OCI-LY7 (cell line): ENCODE data around the gene PGRMC2. TPM values are rescaled to one million over a fixed set of nuclear protein-coding genes. Genes with fewer than 3 reads are reported as not detected.

Experiments
- BruUV-seq: library from RNA; stranded (reverse); fragments of 400-500 nt; replicated peaks from 2 replicates; lab custom pipeline; 2021; lab: Mats Ljungman, UMichigan
- CTCF ChIA-PET: fragments of 300-600 bp; sonication (Branson Sonifier 250); formaldehyde crosslinking; loops from one replicate; lab custom pipeline; 2022; ENCODE audit warnings: antibody characterized with exemption; ENCODE audit not compliant: unreplicated experiment; lab: Charles Lee
- POLR2A ChIA-PET: fragments of 300-600 bp; sonication (Branson Sonifier 250); formaldehyde crosslinking; loops from one replicate; lab custom pipeline; 2022; ENCODE audit warnings: antibody characterized with exemption; lab: Charles Lee
- DNase-seq: peaks from one replicate; pipeline ENCODE4 v3.0.0-alpha.2; 2015; ENCODE audit warnings: low spot score
- H2AFZ ChIP-seq: fragments of 200-600 bp; sonication (generic), shearing (Covaris generic); 2 replicates; pipeline ENCODE4 v1.6.1; 2014; ENCODE audit warnings: mild to moderate bottlenecking, antibody characterized with exemption, low read length, moderate library complexity
- H3K27ac ChIP-seq: fragments of 200-600 bp; sonication (generic); 2 replicates; pipeline ENCODE4 v1.5.1; 2014; ENCODE audit warnings: mixed run types, low read depth, mild to moderate bottlenecking, moderate library complexity, low read length, inconsistent platforms; ENCODE audit not compliant: poor library complexity, severe bottlenecking
- H3K36me3 ChIP-seq: fragments of 200-600 bp; sonication (generic); 2 replicates; pipeline ENCODE4 v1.6.1; 2014; ENCODE audit warnings: mild to moderate bottlenecking, antibody characterized with exemption, low read length, moderate library complexity, mixed read lengths; ENCODE audit not compliant: insufficient read depth
- H3K4me1 ChIP-seq: fragments of 200-600 bp; sonication (generic); 2 replicates; pipeline ENCODE4 v1.5.1; 2014; ENCODE audit warnings: mild to moderate bottlenecking, low read length; ENCODE audit not compliant: insufficient read depth, poor library complexity, severe bottlenecking
- H3K4me2 ChIP-seq: fragments of 200-600 bp; sonication (generic); 2 replicates; pipeline ENCODE4 v1.6.1; 2014; ENCODE audit warnings: mild to moderate bottlenecking, low read length
- H3K4me3 ChIP-seq: fragments of 200-600 bp; sonication (generic); 2 replicates; pipeline ENCODE4 v1.5.1; 2014; ENCODE audit warnings: mild to moderate bottlenecking, low read depth, low read length; ENCODE audit not compliant: poor library complexity, severe bottlenecking
- H3K79me2 ChIP-seq: fragments of 200-600 bp; sonication (generic); 2 replicates; pipeline ENCODE4 v1.6.1; 2016; ENCODE audit warnings: low read depth, mild to moderate bottlenecking, low read length, moderate library complexity, mixed read lengths; ENCODE audit not compliant: insufficient read depth
- H3K9me2 ChIP-seq: fragments of 200-600 bp; sonication (generic); 2 replicates; pipeline ENCODE4 v1.6.1; 2016; ENCODE audit warnings: mild to moderate bottlenecking, low read length, mixed read lengths; ENCODE audit not compliant: insufficient read depth
- H3K9me3 ChIP-seq: fragments of 200-600 bp; sonication (generic); 2 replicates; pipeline ENCODE4 v1.6.1; 2014; ENCODE audit warnings: mild to moderate bottlenecking, mixed run types, low read length, mixed read lengths
- H4K20me1 ChIP-seq: fragments of 200-600 bp; sonication (generic); 2 replicates; pipeline ENCODE4 v1.6.1; 2014; ENCODE audit warnings: mild to moderate bottlenecking, antibody characterized with exemption, low read length, moderate library complexity, mixed read lengths; ENCODE audit not compliant: insufficient read depth
- EZH2phosphoT487 ChIP-seq: fragments of 200-600 bp; sonication (generic); IDR thresholded peaks from 2 replicates; pipeline ENCODE4 v1.6.1; 2018; ENCODE audit warnings: low read depth, borderline replicate concordance, mild to moderate bottlenecking, mixed run types, antibody characterized with exemption, low read length, moderate library complexity, mixed read lengths
- intact Hi-C: fragments of 100-400 bp; cut with micrococcal nuclease; formaldehyde crosslinking; loops from one replicate; pipeline ENCODE4 v1.10.0; 2022; ENCODE audit not compliant: unreplicated experiment
- total RNA-seq, 2 experiments: library from RNA; depleted of rRNA in 1 of 2; stranded (reverse); fragments of >200 nt in 1 of 2; shearing (Covaris generic) in 1 of 2; gene quantifications; 2 replicates each; pipeline ENCODE4 v1.2.3, GENCODE V29; 2014 to 2022
- TF ChIP-seq, protein P1 (sequence below): fragments of 200-600 bp; sonication (generic); conservative IDR thresholded peaks from 2 replicates; pipeline ENCODE4 v1.5.1; 2014; ENCODE audit warnings: mild to moderate bottlenecking, antibody characterized with exemption, low read length, moderate library complexity, mixed read lengths

Gene PGRMC2
- total RNA-seq, 2 experiments from 2014 or later, result 10.5 to 45.3 TPM

DNA sequence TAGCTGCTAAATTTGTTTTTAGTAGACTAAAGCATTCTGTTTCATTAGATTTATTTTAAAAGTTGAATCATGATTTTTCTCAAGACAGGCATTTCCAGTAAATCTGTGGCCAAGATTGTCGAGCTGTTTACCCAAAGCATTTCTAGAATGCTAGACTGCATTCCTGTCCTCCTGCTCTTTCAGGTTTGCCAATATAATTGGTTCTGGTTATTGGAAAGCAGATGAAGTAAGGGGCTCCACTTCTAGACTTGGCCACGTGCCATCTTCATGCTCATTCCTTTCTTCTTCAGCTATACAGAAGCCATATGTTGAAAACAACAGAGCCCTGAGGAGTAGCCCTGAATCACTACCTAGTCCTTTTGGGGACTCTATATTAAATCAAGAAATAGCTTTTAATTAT is 62.5 kb downstream of the PGRMC2 start:
- H3K4me3 ChIP-seq, result no peak overlapping the region
- H3K9me3 ChIP-seq, result no peaks in the 10 kb centered on the region
- H3K36me3 ChIP-seq, result no peaks in the 10 kb centered on the region
- H3K27ac ChIP-seq, result no peak overlapping the region
- DNase-seq, result no peak
- H3K4me2 ChIP-seq, result no peak overlapping the region
- TF ChIP-seq, protein P1, sequence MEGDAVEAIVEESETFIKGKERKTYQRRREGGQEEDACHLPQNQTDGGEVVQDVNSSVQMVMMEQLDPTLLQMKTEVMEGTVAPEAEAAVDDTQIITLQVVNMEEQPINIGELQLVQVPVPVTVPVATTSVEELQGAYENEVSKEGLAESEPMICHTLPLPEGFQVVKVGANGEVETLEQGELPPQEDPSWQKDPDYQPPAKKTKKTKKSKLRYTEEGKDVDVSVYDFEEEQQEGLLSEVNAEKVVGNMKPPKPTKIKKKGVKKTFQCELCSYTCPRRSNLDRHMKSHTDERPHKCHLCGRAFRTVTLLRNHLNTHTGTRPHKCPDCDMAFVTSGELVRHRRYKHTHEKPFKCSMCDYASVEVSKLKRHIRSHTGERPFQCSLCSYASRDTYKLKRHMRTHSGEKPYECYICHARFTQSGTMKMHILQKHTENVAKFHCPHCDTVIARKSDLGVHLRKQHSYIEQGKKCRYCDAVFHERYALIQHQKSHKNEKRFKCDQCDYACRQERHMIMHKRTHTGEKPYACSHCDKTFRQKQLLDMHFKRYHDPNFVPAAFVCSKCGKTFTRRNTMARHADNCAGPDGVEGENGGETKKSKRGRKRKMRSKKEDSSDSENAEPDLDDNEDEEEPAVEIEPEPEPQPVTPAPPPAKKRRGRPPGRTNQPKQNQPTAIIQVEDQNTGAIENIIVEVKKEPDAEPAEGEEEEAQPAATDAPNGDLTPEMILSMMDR, result no peak
- TF ChIP-seq EZH2phosphoT487, result no peak
- no peak overlapping the region for H2AFZ ChIP-seq
- no peaks in the 10 kb centered on the region for H3K9me2 ChIP-seq
- BruUV-seq, result no TSS peak
- intact Hi-C loops, result no loop called here
- H4K20me1 ChIP-seq, result no peaks in the 10 kb centered on the region
- no peaks in the 10 kb centered on the region for H3K4me1 ChIP-seq
- no peaks in the 10 kb centered on the region for H3K79me2 ChIP-seq
- POLR2A ChIA-PET, result interaction anchor here (0.6 to 1.4 kb wide), 2 partner anchors 8 to 49 kb away, joined by 3 read pairs; no protein-coding TSS in a partner anchor
- CTCF ChIA-PET, result no interaction called here

DNA sequence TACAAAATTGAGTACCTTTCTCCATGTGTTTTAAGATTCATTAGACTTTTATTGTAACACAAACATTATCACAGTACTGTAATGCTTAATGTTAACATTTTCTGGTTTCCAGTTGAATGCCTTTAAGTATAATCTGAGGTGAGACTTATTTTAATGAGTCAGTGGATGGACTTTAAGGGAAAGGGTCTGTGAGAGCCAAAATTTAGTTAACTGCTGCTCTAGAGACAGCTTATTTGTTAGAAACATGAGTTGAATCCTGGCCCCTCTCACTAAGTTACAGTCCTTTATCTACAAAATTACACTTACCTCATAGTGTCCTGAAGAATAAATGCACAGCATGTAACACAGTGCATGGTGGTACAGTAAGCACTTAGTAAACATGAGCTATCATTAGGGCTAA is 66.0 kb downstream of the PGRMC2 start:
- no peak overlapping the region for H3K4me2 ChIP-seq
- no peak overlapping the region for H3K27ac ChIP-seq
- H3K79me2 ChIP-seq, result no peaks in the 10 kb centered on the region
- no peak overlapping the region for H2AFZ ChIP-seq
- H3K9me3 ChIP-seq, result no peaks in the 10 kb centered on the region
- no peaks in the 10 kb centered on the region for H4K20me1 ChIP-seq
- BruUV-seq, result no TSS peak
- H3K36me3 ChIP-seq, result no peaks in the 10 kb centered on the region
- no peaks in the 10 kb centered on the region for H3K9me2 ChIP-seq
- H3K4me3 ChIP-seq, result no peak overlapping the region
- DNase-seq, result no peak
- POLR2A ChIA-PET, result no interaction called here
- H3K4me1 ChIP-seq, result no peaks in the 10 kb centered on the region
- CTCF ChIA-PET, result no interaction called here
- no peak for TF ChIP-seq EZH2phosphoT487
- TF ChIP-seq, protein P1, result no peak
- intact Hi-C loops, result loop anchor here (2.0 kb wide), 2 partner anchors 31 to 617 kb away; no protein-coding TSS in a partner anchor
